ENCODE results near the gene DHFR.
"Not testable (repeated sequence)": the region's sequence is repeated elsewhere in the genome, so short reads cannot be mapped to it uniquely, and the experiment has no call there.

DHFR gene

DNA sequence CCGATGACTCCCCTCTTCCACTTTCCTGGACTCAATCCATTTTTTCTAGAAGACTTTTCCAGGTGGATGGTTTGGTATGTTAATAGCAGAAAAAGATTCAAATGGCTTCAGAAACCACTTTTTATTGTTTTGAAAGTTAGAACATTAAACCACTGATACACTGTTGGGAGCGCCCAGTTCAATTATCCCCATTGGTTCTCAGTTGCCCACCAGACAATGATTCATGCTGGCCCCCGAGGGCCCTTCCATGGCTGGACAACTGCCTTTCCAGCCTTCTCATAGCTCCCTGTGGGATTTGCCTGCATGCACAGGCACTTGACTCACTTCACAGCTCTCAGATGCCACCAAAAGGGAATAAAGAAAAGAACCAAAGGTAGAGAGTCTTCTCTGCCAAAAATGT lies 63.4 kb downstream of the DHFR start:
- TF ChIP-seq, protein P1, sequence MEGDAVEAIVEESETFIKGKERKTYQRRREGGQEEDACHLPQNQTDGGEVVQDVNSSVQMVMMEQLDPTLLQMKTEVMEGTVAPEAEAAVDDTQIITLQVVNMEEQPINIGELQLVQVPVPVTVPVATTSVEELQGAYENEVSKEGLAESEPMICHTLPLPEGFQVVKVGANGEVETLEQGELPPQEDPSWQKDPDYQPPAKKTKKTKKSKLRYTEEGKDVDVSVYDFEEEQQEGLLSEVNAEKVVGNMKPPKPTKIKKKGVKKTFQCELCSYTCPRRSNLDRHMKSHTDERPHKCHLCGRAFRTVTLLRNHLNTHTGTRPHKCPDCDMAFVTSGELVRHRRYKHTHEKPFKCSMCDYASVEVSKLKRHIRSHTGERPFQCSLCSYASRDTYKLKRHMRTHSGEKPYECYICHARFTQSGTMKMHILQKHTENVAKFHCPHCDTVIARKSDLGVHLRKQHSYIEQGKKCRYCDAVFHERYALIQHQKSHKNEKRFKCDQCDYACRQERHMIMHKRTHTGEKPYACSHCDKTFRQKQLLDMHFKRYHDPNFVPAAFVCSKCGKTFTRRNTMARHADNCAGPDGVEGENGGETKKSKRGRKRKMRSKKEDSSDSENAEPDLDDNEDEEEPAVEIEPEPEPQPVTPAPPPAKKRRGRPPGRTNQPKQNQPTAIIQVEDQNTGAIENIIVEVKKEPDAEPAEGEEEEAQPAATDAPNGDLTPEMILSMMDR (IDR thresholded peaks at IDR 0.05): no peak
- H3K27ac ChIP-seq: no peak overlapping the region
- H3K27me3 ChIP-seq: no peaks in the 10 kb centered on the region
- no peaks in the 10 kb centered on the region for H3K36me3 ChIP-seq
- H3K9me3 ChIP-seq: no peaks in the 10 kb centered on the region
- H3K4me3 ChIP-seq (ENCODE audit: low read depth in 1 of 2, low read length in 1 of 2): no peak overlapping the region
- no peaks in the 10 kb centered on the region for H3K4me1 ChIP-seq (ENCODE audit: control insufficient read depth in 1 of 2, insufficient read depth in 1 of 2, low read depth in 1 of 2, low read length in 1 of 2)

DNA sequence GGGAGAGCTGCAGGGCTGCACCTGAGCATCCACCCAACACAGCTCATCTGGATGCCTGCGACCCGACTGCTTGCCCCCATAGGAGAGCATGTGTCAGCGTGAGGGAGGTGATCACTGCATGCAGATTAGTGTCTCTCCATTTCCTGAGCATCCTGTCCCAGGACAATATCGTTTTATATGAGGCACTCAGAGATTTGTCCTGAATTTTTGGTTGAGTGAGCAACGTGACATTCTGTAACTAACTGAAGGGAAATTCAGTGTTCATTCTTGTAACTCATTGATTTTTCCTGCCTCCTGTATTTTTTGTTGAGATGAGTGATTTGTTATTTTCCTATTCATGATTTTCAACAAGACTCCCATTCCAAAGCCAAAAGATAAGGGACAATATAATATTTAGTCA lies 64.0 kb downstream of the DHFR start:
- Histone ChIP-seq H3K9me3 (no peaks in the 10 kb centered on the region), H3K4me1 (ENCODE audit: control insufficient read depth in 1 of 2, insufficient read depth in 1 of 2, low read depth in 1 of 2, low read length in 1 of 2) (no peaks in the 10 kb centered on the region), H3K27me3 (no peaks in the 10 kb centered on the region), H3K4me3 (ENCODE audit: low read depth in 1 of 2, low read length in 1 of 2) (no peak overlapping the region), H3K27ac (no peak overlapping the region), H3K36me3 (no peaks in the 10 kb centered on the region)
- TF ChIP-seq, protein P1 (IDR thresholded peaks at IDR 0.05): no peak

DNA sequence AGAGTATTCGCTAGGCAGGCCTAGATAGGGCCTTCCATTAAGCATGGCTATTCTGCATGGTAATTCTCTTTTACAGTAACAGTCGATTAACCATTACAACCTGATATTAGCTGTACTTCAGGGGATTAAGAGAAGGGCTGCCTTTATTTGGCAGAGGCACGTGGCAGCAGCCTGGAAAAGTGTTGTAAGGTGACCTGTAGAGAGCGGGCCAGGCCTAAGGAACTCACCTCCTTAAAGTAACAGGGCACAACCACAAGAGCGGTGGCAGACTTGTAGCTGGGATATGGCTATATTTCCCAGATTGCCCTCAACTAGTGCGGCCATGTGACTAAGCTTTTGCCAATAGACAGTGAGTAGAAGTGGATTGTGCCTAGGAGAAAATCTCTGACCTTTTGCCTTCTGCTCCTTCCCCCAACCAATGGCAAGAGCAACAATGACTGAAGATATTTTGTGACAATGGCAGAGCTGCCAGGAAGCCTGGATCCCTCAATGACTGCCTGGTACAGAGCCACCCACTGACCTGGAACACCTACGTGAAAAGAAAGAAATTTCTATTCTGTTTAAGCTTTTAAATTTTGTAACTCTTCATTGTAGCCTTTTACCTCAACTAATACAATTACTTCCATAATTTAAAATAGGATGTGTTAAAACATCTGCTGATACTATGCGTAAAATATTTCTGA lies 65.8 kb downstream of the DHFR start:
- no peaks in the 10 kb centered on the region for H3K27me3 ChIP-seq
- no peak overlapping the region for H3K4me3 ChIP-seq (ENCODE audit: low read depth in 1 of 2, low read length in 1 of 2)
- H3K4me1 ChIP-seq (ENCODE audit: control insufficient read depth in 1 of 2, insufficient read depth in 1 of 2, low read depth in 1 of 2, low read length in 1 of 2): no peaks in the 10 kb centered on the region
- TF ChIP-seq, protein P1 (IDR thresholded peaks at IDR 0.05): no peak
- H3K27ac ChIP-seq: no peak overlapping the region
- no peaks in the 10 kb centered on the region for H3K9me3 ChIP-seq
- H3K36me3 ChIP-seq: no peaks in the 10 kb centered on the region

DNA sequence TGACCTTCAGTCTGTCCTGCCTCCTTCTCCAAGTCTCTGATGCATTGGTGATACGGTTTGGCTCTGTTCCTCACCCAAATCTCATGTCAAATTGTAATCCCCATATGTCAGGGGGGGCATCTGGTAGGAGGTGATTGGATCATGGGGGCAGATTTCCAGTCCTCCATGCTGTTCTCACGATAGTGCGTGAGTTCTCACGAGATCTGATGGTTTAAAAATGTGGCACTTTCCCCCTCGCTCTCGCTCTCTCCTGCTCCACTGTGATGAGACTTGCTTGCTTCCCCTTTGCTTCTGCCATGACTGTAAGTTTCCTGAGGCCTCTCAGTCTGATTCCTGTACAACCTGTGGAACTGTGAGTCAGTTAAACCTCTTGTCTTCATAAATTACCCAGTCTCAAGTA lies 70.0 kb downstream of the DHFR start:
- Histone ChIP-seq H3K27ac (no peak overlapping the region), H3K4me1 (ENCODE audit: control insufficient read depth in 1 of 2, insufficient read depth in 1 of 2, low read depth in 1 of 2, low read length in 1 of 2) (no peaks in the 10 kb centered on the region), H3K4me3 (ENCODE audit: low read depth in 1 of 2, low read length in 1 of 2) (no peak overlapping the region), H3K36me3 (no peaks in the 10 kb centered on the region), H3K9me3 (no peaks in the 10 kb centered on the region), H3K27me3 (no peaks in the 10 kb centered on the region)
- TF ChIP-seq, protein P1 (IDR thresholded peaks at IDR 0.05): no peak

DNA sequence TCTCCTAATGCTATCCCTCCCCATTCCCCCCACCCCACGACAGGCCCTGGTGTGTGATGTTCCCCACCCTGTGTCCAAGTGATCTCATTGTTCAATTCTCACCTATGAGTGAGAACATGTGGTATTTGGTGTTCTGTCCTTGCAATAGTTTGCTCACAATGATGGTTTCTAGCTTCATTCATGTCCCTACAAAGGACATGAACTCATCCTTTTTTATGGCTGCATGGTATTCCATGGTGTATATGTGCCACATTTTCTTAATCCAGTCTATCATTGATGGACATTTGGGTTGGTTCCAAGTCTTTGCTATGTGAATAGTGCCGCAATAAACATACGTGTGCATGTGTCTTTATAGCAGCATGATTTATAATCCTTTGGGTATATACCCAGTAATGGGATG lies 74.5 kb downstream of the DHFR start:
- H3K36me3 ChIP-seq; H3K27ac ChIP-seq; H3K4me3 ChIP-seq (ENCODE audit: low read depth in 1 of 2, low read length in 1 of 2); H3K9me3 ChIP-seq; H3K4me1 ChIP-seq (ENCODE audit: control insufficient read depth in 1 of 2, insufficient read depth in 1 of 2, low read depth in 1 of 2, low read length in 1 of 2): not testable (repeated sequence)
- H3K27me3 ChIP-seq: peaks cover 20% of the 10 kb centered on the region

DNA sequence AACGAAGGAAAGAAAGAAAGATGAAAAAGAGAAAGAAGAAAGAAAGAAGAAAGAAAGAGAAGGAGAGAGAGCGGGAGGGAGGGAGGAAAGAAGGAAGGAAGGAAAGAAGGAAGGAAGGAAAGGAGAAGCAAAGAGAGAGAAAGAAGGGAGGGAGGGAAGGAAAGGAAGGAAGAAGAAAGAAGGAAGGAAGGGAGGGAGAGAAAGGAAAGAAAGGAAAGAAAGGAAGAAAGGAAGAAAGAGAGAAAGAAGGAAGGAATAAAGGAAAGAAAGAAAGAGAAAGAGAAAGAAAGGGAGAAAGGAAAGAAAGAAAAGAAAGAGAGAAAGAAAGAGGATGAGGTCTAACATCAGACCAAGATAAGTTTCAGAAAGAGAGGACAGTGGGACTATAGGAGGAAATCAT lies 75.7 kb downstream of the DHFR start:
- Histone ChIP-seq H3K36me3 (no peaks in the 10 kb centered on the region), H3K9me3 (no peaks in the 10 kb centered on the region), H3K27me3 (peaks cover 33% of the 10 kb centered on the region), H3K27ac (no peak overlapping the region), H3K4me3 (ENCODE audit: low read depth in 1 of 2, low read length in 1 of 2) (no peak overlapping the region), H3K4me1 (ENCODE audit: control insufficient read depth in 1 of 2, insufficient read depth in 1 of 2, low read depth in 1 of 2, low read length in 1 of 2) (no peaks in the 10 kb centered on the region)
- TF ChIP-seq, protein P1 (IDR thresholded peaks at IDR 0.05): no peak

Data from neutrophil (primary cell).